ENCODE measurements around the gene AMOTL2. TPM values are rescaled to one million over a fixed set of nuclear protein-coding genes. Genes with fewer than 3 reads are reported as not detected.

Gene AMOTL2
- total and polyA plus RNA-seq, 2 experiments from 2014 or later: 156 to 347 TPM

DNA sequence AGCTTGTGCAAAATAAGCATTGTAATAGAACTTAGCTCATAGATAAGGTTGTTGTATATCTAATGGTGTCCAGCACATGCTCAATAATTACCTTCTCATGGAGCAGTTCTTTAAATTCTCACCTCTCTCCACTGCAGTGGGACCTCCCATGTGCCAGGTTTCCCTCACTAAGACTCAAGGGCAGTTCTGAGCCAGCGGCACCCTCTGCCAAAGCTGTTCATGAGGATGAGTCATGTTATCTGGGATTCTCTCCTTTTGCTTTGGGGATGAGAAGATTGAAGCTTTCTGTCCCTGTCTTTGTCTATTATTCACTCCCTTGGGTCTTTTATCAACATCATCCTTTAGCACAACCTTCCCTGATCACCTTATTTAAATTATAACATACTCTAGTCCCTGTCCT lies 15.6 kb upstream of the AMOTL2 start:
- no peaks in the 10 kb centered on the region for H3K27me3 ChIP-seq (replicated peaks; ENCODE audit: insufficient read depth)
- H3K79me2 ChIP-seq (ENCODE audit: insufficient read depth): no peaks in the 10 kb centered on the region
- H2AFZ ChIP-seq: no peak overlapping the region
- WGBS, 2 experiments (ENCODE audit: low coverage in 1 of 2, low lambda C conversion rate in 2 of 2, missing lambda C conversion rate in 2 of 2): 87 to 94% methylated on average over 1 of the region's 1 CpG
- no peak overlapping the region for H3K9ac ChIP-seq
- no peak overlapping the region for H3K4me3 ChIP-seq
- no peaks in the 10 kb centered on the region for H3F3A ChIP-seq (ENCODE audit: insufficient read depth)
- no peak overlapping the region for H3K27ac ChIP-seq
- H4K20me1 ChIP-seq (ENCODE audit: insufficient read depth): no peaks in the 10 kb centered on the region
- in situ Hi-C loops (cut with MboI): no loop called here
- H3K4me2 ChIP-seq (ENCODE audit: unreplicated experiment): no peak overlapping the region
- H3K4me1 ChIP-seq (ENCODE audit: insufficient read depth): no peaks in the 10 kb centered on the region
- H3K9me2 ChIP-seq (ENCODE audit: insufficient read depth): no peaks in the 10 kb centered on the region
- H3K36me3 ChIP-seq (ENCODE audit: low read depth): no peaks in the 10 kb centered on the region
- H3K9me3 ChIP-seq (ENCODE audit: low read depth): no peaks in the 10 kb centered on the region
- no peak for TF ChIP-seq EZH2 (IDR thresholded peaks at IDR 0.05; ENCODE audit: insufficient read depth, poor library complexity, severe bottlenecking)
- no peak for TF ChIP-seq EZH2phosphoT487 (IDR thresholded peaks at IDR 0.05; ENCODE audit: insufficient read depth, low read depth)
- no peak for DNase-seq

GRCh38 chr3:134388788-134389485 lies 14.7 kb upstream of the AMOTL2 start:
- no peak overlapping the region for H3K27ac ChIP-seq
- H3K9me3 ChIP-seq (ENCODE audit: low read depth): no peaks in the 10 kb centered on the region
- H3K9ac ChIP-seq: no peak overlapping the region
- H2AFZ ChIP-seq: no peak overlapping the region
- DNase-seq: no peak
- H4K20me1 ChIP-seq (ENCODE audit: insufficient read depth): no peaks in the 10 kb centered on the region
- H3K36me3 ChIP-seq (ENCODE audit: low read depth): no peaks in the 10 kb centered on the region
- H3K4me3 ChIP-seq: no peak overlapping the region
- no peaks in the 10 kb centered on the region for H3K9me2 ChIP-seq (ENCODE audit: insufficient read depth)
- H3K4me1 ChIP-seq (ENCODE audit: insufficient read depth): no peaks in the 10 kb centered on the region
- H3K27me3 ChIP-seq (replicated peaks; ENCODE audit: insufficient read depth): no peaks in the 10 kb centered on the region
- TF ChIP-seq EZH2 (IDR thresholded peaks at IDR 0.05; ENCODE audit: insufficient read depth, poor library complexity, severe bottlenecking): no peak
- TF ChIP-seq EZH2phosphoT487 (IDR thresholded peaks at IDR 0.05; ENCODE audit: insufficient read depth, low read depth): no peak
- no peaks in the 10 kb centered on the region for H3K79me2 ChIP-seq (ENCODE audit: insufficient read depth)
- in situ Hi-C loops (cut with MboI): no loop called here
- no peaks in the 10 kb centered on the region for H3F3A ChIP-seq (ENCODE audit: insufficient read depth)
- WGBS, 2 experiments (ENCODE audit: low coverage in 1 of 2, low lambda C conversion rate in 2 of 2, missing lambda C conversion rate in 2 of 2): 30 to 32% methylated on average over 10 of the region's 10 CpGs
- H3K4me2 ChIP-seq (ENCODE audit: unreplicated experiment): no peak overlapping the region

DNA sequence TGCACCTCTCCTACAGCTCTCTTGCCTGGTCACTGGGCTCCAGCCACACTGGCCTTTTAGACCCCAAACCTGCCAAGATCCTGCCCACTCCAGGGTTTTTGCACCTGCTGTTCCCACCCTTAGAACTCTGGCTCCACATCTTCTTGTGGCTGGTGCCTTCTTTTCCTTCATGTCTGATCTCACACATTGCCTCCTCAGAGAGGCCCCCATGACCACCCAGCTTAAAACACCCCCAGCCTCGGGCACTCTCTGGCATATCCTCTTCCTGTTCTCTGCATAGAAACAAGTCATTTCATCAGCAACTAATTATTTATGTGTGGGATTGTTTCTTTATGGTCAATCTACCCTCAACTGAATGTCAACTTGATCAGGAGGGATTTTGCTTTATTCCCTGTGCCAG lies 14.0 kb upstream of the AMOTL2 start:
- Histone ChIP-seq H3F3A (ENCODE audit: insufficient read depth) (no peaks in the 10 kb centered on the region), H3K4me2 (ENCODE audit: unreplicated experiment) (no peak overlapping the region), H3K27me3 (replicated peaks; ENCODE audit: insufficient read depth) (no peaks in the 10 kb centered on the region), H3K4me3 (no peak overlapping the region), H3K27ac (no peak overlapping the region), H3K36me3 (ENCODE audit: low read depth) (no peaks in the 10 kb centered on the region), H3K4me1 (ENCODE audit: insufficient read depth) (no peaks in the 10 kb centered on the region), H4K20me1 (ENCODE audit: insufficient read depth) (no peaks in the 10 kb centered on the region), H3K79me2 (ENCODE audit: insufficient read depth) (no peaks in the 10 kb centered on the region), H3K9me2 (ENCODE audit: insufficient read depth) (no peaks in the 10 kb centered on the region), H3K9me3 (ENCODE audit: low read depth) (no peaks in the 10 kb centered on the region), H2AFZ (no peak overlapping the region), H3K9ac (no peak overlapping the region)
- no peak for TF ChIP-seq EZH2 (IDR thresholded peaks at IDR 0.05; ENCODE audit: insufficient read depth, poor library complexity, severe bottlenecking)
- no peak for TF ChIP-seq EZH2phosphoT487 (IDR thresholded peaks at IDR 0.05; ENCODE audit: insufficient read depth, low read depth)
- 69 to 81% methylated on average over 1 of the region's 1 CpG for WGBS, 2 experiments (ENCODE audit: low coverage in 1 of 2, low lambda C conversion rate in 2 of 2, missing lambda C conversion rate in 2 of 2)
- in situ Hi-C loops (cut with MboI): no loop called here
- DNase-seq: no peak

DNA sequence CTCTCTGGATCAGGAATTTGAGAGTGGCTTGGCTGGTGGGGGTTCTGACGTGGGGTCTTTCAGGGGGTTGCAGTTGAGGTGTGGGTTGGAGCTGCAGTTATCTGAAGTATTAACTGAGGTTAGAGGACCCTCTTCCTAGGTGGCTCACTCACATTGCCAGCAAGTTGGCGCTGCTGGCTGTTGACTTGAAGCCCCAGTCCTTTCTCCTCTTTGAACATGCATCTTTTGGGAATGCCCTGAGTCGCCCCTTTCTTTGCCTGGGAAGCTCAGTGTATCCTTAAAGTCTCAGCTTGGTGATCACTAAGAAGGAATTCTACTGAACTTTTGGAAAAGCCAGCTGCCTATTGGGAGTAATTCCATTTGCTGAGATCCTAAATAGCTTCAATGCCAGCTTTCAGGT lies 13.0 kb upstream of the AMOTL2 start:
- TF ChIP-seq EZH2 (IDR thresholded peaks at IDR 0.05; ENCODE audit: insufficient read depth, poor library complexity, severe bottlenecking) (no peak), EZH2phosphoT487 (IDR thresholded peaks at IDR 0.05; ENCODE audit: insufficient read depth, low read depth) (no peak)
- H3K79me2 ChIP-seq (ENCODE audit: insufficient read depth): no peaks in the 10 kb centered on the region
- no peak for DNase-seq
- no peak overlapping the region for H3K27ac ChIP-seq
- H3F3A ChIP-seq (ENCODE audit: insufficient read depth): no peaks in the 10 kb centered on the region
- no peaks in the 10 kb centered on the region for H3K9me2 ChIP-seq (ENCODE audit: insufficient read depth)
- H3K9me3 ChIP-seq (ENCODE audit: low read depth): no peaks in the 10 kb centered on the region
- H3K4me2 ChIP-seq (ENCODE audit: unreplicated experiment): no peak overlapping the region
- in situ Hi-C loops (cut with MboI): no loop called here
- H4K20me1 ChIP-seq (ENCODE audit: insufficient read depth): no peaks in the 10 kb centered on the region
- H3K9ac ChIP-seq: no peak overlapping the region
- H3K27me3 ChIP-seq (replicated peaks; ENCODE audit: insufficient read depth): no peaks in the 10 kb centered on the region
- H3K36me3 ChIP-seq (ENCODE audit: low read depth): no peaks in the 10 kb centered on the region
- 65 to 68% methylated on average over 3 of the region's 3 CpGs for WGBS, 2 experiments (ENCODE audit: low coverage in 1 of 2, low lambda C conversion rate in 2 of 2, missing lambda C conversion rate in 2 of 2)
- H3K4me3 ChIP-seq: no peak overlapping the region
- H2AFZ ChIP-seq: no peak overlapping the region
- no peaks in the 10 kb centered on the region for H3K4me1 ChIP-seq (ENCODE audit: insufficient read depth)
